Activated CD4-positive, alpha-beta T cell treated with anti-CD3 and anti-CD28 coated beads, Interleukin-2, Interleukin-4, amounts not matched to agents 100 ng/mL and 50 ng/mL, durations not matched to agents 16 hours and 8 hours (primary cell): ENCODE data around the gene APOF.
"Not testable (repeated sequence)": the region's sequence is repeated elsewhere in the genome, so short reads cannot be mapped to it uniquely, and the experiment has no call there.

Experiments
- DNase-seq: peaks from one replicate; pipeline ENCODE4 v3.0.0-alpha.2; 2020; ENCODE audit warnings: low spot score

APOF gene

DNA sequence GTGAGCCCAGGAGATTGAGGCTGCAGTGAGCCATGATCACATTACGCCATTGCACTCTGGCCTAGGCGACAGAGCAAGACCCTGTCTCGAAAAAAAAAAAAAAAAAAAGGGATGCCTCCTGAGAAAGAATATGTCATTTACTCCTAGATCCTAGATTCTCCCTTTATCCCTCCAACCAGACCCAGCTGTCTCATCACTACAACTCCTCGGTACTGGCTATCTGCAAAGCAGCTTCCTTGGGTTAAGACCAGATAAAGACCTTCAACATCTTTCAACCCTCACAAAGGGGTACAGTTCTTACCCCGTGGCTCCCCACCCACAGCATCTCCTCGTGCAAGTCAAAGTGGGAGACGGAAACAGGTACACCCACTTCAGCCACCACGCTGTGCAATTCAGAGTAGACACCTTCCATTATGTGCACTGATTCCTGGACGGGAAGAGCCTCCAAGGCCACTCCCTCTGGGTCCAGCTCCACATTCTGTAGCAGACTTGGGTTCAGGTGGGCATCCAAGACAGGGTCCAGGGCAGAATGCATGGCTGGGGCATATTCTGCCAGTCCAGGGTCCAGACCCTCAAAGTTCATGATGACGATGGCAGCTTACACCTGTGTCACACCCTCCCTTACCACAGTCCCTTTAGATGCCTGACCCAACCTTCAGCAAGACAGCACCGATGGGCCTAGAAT lies 30.0 kb downstream of the APOF start:
- DNase-seq, result no peak

DNA sequence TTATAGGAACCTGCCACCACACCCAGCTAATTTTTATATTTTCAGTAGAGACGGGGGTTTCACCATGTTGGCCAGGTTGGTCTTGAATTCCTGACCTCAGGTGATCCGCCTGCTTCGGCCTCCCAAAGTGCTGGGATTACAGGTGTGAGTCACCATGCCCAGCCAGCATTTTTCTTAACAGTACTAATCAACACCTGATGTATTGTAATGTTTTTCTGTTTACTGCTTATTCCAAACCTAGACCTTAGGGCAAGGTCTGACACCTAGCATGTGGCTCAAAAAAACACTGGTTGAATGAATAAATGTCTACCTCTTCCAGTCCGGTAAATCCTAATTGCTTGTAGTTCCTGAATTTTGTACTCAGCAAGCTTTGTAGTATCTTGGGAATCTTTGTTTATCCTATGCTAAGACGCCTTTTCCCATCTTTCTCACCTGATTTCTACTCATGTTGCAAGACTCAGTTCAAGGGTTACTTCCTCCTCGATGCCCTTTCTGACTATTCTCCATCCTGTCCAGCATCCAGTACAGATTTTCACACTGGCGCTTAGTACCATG lies 31.6 kb downstream of the APOF start:
- no peak for DNase-seq

DNA sequence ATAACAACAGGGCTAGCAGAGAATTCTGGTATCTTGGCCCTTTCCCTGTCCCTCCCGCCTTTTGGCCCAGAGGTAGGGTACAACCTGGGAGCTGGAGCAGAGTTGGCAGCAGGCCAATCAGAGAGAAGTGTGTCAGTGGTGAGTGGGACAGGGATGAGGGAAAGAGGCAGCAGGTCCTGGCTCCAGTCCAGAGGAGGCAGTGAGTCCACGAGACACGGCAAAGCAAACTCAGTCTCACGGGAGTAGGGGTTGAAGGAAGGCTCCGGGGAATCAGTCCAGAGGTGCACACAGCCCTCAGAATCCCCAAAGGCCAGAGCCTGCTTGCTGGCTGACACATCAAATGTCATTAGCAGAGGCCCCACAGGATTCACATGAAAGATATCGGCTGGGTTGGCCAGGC lies 36.1 kb downstream of the APOF start:
- no peak for DNase-seq

DNA sequence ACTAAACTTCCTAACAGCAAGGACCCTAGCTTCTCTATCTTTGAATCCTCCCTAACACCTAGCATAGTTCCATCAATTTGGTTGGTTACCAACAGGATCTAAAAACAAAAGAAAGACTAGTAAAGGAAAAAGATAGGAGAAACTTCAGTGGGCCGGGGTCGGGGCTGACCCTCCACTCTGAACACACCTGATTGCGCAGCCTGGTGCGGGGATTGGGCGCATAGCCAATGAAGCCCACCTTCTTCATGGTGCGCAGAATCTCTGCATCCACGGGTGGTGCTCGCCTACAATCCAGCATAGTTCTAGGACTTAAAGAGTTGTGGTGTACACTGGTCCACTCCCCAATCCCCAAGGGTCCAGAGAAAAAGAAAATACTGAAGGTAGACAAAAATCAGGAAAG lies 36.5 kb downstream of the APOF start:
- no peak for DNase-seq

DNA sequence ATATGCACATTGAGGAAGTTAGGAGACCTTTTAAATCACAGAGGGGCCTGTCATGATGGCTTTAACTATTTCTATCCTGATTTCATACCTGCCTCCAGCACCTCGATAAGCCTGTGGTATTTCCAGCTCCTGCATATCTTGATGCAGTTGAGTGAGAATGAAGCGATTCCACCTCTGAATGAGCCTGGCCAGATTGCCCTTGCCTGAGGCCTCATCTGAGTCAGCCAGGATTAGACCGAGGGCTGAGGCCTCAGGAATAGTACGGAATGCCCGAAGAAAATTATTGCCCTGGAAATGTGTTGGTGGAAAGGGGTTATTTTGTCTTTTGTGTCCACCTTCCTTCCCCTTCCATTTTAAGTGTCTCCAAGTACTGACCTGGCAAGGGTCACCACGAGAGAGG lies 38.5 kb downstream of the APOF start:
- DNase-seq, result no peak

DNA sequence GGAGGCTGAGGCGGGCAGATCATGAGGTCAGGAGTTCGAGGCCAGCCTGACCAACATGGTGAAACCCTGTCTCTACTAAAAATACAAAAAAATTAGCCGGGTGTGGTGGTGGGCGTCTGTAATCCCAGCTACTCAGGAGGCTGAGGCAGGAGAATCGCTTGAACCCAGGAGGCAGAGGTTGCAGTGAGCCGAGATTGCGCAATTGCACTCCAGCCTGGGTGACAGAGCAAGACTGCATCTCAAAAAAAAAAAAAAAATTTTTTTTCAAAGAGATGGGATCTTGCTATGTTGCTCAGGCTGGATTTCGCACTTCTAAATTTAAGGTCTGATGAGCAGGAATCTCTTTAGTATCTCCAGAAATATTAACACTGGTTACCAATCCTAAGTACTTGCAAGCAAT lies 41.0 kb downstream of the APOF start:
- DNase-seq, result not testable (repeated sequence)

DNA sequence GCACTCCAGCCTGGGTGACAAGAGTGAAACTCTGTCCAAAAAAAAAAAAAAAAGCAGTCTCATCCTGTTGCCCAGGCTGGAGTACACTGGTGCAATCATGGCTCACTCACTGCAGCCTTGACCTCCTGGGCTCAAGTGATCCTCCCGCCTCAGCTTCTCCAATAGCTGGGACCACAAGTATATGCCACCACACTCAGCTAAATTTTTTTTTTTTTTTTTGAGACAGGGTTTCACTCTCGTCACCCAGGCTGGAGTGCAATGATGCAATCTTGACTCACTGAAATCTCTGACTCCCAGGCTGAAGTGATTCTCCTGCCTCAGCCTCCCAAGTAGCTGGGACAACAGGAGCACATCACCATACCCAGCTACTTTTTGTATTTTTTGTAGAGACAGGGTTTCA lies 41.6 kb downstream of the APOF start:
- no peak for DNase-seq

DNA sequence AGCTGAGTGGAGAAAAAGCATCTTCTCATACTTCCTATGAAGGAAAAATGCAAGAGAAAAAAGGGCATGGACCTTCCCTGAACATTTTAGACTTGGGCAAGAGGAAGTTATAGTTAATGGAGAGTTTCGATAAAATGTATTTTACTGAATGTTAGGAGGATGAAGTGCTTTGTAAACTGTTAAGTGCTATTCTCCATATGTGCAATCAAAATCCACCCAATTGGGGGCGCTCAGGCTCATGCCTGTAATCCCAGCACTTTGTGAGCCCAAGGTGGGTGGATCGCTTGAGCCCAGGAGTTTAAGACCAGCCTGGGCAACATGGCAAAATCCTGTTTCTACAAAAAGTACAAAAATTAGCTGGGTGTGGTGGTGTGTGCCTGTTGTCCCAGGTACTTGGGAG lies 45.0 kb downstream of the APOF start:
- DNase-seq, result no peak

DNA sequence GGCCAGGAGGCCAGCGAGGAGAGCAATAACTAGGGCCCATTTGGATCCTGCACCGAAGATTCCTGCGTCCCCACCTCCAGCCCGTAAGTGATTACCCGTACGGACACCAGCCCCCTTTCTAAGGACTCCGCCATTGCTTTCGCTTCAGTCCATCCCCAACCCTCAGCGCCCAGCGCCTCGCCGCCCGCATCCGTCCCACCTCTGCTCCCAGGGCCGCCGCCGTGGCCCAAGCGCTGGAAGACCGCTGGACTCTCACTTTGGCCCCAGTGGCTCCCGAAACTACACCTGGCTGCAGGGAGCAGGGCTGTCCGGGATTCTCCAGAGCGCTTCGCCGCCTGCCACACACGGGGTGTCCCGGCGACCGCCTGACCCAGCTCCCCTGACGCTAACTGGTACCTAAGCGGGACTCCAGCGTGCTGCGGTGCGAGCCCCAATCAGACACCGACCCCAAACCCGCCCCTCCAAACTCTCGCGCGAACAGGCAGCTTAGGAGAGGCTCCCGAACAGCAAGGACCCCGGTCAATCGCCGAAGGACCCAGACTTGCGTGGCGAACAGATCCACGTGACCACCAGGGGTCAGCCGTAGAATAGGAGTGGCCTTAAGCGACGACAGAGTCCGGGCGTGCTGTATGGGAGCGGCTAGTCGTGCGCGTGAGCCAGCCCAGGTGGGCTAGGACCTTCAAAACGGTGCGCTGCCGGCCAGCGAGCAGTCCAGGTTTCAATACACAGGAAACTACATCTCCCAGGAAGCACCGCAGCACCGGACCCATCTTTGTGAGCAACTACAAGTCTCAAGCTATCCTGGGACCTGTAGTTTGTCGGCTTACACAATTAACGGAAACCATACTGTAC lies 46.8 kb downstream of the APOF start, which contains the start of gene CNPY2:
Gene CNPY2, minus strand, starts transcription at position 367 of the 852 bp plus-strand sequence. CDS start 771 bp downstream, outside the sequence.
- DNase-seq, result peak; percentile 97

DNA sequence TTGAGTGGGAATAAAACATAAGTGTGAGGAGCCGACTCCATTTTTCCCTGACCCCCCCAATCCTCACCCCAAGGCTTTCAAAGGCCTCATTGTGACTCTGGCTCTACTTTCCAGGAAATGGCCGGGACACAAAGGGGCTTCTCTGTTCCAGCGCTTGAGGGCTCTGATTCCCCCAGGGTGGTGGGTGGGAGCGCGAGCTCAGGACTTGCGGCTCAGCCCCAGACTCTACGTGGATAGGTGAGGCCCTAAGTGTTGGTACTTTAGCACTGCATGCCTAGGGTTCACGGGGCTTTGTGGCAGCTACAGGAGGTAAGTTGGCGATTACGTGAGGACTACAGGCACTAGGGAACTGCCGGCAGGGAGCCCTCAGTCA lies 47.4 kb downstream of the APOF start:
- DNase-seq, result no peak

DNA sequence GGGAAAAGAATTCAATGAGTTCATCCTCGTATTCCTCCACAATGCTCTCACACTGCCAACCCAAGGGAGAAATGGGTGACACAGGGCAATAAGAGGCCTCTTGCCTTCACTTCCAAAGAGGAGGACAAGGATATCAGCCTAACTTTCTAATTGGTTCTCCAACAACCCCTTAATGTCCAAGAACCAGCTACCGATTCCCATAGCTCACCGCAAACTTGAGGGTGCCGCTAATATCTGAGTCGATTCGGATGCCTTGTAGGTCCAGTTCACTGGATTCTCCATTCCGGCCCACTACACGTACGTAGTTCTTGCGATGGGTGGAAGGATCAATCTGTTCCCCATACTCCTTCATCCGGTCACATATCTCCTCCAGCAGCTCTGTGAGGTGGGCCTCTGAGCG lies 51.7 kb downstream of the APOF start:
- no peak for DNase-seq
